Measurements from ENCODE around the gene CERK.

Gene CERK

DNA sequence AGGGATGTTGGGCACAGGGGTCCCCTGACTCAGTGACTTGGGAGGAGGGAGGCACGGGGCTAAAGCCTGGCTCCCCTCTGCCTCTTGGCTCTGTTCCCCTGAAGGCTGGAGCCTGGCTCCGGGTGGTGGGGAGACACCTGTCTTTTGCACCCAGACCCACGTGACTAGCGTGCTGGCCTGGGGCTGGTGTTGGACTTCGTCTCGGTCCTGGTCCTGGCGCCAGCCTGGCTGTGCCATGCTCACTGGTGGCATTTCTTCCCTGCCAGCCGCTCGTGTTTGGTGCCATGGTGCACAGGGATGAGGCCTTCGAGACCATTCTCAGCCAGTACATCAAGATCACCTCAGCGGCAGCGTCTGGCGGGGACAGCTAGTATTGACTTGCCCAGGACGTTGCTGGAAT is 61.2 kb downstream of the CERK start:
- no peak for ATAC-seq

- ATAC-seq, result no peak
Observed at GRCh38 chr22:46676479-46676878, 61.6 kb downstream of the CERK start.

GRCh38 chr22:46675938-46676337 is 62.1 kb downstream of the CERK start:
- no peak for ATAC-seq

- ATAC-seq, result no peak
Observed at GRCh38 chr22:46675479-46675878, 62.6 kb downstream of the CERK start.

GRCh38 chr22:46674906-46675305 is 63.1 kb downstream of the CERK start:
- peak; percentile 30 to 34 for ATAC-seq

GRCh38 chr22:46674367-46674781 is 63.7 kb downstream of the CERK start:
- peak; percentile 86 to 88 for ATAC-seq

DNA sequence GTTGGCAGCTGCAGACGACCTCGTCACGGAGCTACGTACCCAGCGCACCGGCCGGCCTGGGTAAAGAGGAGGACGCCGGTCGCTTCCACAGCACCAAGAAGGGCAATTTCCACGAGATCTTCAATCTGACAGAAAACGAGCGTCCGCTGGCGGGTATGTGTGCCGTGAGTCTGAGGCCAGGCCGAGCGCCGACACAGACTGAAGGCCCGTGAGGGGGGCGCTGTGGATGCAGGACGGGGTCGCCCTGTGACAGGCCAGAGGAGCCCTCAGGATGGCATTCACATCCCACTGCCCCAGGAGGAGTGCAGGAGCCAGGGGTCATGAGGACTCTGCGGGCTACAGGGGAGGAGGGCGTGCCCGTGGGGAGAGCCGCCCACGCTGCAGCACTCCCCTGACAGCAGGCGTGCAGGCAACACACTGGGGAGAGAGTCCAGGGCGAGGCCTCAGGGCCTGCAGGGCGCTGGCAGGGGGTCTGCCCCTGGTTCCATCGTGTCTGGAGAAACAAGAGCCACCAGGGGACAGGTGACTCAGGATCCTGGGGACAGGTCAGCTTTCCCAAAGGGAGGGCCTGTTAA is 64.3 kb downstream of the CERK start:
- peak; percentile 12 to 15 for ATAC-seq

DNA sequence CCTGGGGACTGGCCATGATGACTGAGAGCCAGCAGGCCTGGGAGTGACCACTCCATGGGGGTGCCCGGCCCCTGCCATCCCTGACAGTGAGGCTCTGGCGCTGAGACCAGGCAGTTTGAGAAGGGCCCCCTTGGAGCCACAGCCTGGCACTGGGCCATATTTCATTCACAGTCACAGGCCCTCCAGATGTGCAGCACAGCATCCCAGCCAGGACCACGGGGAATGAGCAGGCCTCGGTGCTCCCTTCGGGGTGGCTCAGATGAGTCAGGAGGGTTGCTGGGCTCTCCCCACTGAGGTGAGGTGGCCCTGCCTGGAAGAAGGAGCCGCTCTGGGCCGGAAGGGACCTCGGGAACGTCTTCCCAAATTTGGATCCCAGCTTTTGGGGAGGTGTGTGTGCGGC is 64.8 kb downstream of the CERK start:
- no peak for ATAC-seq

- no peak for ATAC-seq
Observed at GRCh38 chr22:46672731-46673130, 65.3 kb downstream of the CERK start.

DNA sequence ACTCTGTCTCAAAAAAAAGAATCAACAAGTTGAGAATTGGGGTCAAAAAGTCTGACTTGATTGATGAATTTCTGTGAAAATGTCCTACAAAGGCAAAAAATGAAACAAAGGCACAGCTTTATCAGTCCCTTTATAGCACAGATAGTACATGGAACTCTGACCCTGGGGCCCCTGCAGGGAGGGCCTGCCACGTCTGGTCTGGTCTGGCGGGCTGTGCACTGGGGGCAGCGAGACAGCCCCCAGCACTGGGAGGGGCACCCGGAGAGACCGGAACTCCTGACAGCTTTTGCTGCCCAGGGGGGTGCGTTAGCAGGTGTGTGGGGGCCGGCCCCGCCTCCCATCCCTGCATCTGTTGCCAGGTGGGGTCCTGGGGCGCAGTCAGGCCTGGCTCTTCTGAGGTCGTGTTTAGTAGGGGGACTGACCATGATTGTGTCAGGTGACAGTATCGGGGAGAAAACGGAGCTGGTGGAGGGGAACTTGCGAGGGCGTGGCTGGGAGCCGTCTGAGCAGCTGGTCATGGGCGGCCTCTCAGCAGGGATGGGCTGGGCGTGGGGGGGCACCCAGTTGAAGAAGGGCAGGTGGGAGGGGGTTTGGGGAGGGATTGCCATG is 66.1 kb downstream of the CERK start:
- no peak for ATAC-seq

DNA sequence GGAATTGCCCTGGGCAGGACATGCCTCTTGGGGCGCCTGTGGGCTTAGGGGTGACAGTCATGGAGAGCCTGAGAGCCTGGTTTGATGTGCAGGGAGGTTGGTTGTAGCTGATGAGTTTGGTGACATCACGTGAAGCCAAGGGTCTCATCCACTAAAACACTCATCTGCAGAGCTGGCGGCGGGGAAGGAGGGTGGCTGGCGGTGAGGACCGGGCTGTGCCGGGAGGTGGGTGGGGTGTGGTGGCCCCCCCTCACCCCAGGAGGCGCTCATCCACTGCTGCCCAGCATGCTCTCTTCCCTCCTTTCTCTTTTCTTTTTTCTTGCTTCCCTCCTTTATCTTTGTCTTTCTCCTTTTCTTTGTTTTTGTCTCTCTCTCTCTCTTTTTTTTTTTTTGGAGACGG is 68.9 kb downstream of the CERK start:
- ATAC-seq, result no peak

DNA sequence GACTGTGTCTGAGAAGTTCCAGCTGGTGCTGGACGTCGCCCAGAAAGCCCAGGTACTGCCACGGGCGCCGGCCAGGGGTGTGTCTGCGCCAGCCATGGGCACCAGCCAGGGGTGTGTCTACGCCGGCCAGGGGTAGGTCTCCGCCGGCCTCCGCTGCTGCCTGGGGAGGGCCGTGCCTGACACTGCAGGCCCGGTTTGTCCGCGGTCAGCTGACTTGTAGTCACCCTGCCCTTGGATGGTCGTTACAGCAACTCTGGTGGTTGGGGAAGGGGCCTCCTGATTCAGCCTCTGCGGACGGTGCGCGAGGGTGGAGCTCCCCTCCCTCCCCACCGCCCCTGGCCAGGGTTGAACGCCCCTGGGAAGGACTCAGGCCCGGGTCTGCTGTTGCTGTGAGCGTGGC is 69.9 kb downstream of the CERK start:
- ATAC-seq, result no peak

GRCh38 chr22:46667245-46667623 is 70.8 kb downstream of the CERK start:
- no peak for ATAC-seq

DNA sequence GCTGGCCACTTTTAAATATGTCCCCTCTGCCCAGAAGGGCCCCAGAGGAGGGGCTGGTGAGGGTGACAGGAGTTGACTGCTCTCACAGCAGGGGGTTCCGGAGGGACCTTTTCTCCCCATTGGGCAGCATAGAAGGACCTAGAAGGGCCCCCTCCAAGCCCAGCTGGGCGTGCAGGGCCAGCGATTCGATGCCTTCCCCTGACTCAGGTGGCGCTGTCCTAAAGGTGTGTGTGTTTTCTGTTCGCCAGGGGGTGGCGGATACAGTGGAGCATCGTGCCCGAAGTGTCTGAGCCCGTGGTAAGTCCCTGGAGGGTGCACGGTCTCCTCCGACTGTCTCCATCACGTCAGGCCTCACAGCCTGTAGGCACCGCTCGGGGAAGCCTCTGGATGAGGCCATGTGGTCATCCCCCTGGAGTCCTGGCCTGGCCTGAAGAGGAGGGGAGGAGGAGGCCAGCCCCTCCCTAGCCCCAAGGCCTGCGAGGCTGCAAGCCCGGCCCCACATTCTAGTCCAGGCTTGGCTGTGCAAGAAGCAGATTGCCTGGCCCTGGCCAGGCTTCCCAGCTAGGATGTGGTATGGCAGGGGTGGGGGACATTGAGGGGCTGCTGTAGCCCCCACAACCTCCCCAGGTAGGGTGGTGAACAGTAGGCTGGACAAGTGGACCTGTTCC is 71.3 kb downstream of the CERK start:
- ATAC-seq, result no peak

DNA sequence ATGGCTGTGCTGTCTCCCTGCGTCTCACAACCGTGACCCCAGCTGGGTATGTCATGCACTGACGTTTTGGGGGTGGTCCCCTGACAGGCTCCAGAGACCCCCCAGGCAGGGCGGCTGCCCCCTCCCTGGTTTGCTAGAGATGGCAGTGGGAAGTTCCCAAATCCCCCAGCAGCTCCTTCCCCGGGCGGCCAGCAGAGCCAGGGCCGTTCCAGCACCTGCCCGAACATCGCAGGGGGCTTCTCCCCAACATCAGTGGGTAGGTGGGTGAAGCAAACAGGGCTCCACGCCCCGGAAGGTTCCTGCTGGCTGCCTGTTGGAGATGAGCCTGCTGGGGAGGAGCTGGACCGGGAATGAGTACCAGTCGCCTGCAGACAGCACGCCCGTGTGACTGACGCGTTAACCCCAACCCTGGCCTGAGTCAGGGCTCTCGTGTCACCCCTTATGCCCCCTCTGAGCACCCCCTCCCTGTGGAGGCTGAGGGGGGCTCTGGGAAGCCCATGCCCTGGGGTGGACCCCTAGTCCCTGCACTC is 72.2 kb downstream of the CERK start:
- ATAC-seq, result no peak

- ATAC-seq, result no peak
Observed at GRCh38 chr22:46665151-46665695, 72.8 kb downstream of the CERK start.

- ATAC-seq, result no peak
Observed at GRCh38 chr22:46664301-46664855, 73.7 kb downstream of the CERK start.

- ATAC-seq, result no peak
Observed at GRCh38 chr22:46663436-46664100, 74.5 kb downstream of the CERK start.

DNA sequence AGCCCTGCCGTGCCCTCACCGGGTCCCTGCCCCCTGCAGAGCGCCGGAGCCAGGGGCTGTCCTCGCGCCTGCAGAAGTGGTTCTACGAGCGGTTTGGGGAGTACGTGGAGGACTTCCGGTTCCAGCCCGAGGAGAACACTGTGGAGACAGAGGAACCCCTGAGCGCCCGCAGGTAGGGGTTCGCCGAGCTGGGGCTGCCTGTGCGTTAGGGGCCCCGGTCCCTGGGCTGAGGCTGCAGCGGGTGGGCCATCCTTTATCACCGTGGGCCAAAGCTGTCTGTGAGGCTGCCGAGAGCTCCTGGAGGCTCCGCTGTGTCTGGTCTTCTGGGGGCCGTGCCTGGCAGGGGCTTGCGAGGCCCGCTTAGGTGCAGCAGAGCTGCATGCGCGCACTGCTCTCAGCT is 75.1 kb downstream of the CERK start:
- ATAC-seq, result no peak

DNA sequence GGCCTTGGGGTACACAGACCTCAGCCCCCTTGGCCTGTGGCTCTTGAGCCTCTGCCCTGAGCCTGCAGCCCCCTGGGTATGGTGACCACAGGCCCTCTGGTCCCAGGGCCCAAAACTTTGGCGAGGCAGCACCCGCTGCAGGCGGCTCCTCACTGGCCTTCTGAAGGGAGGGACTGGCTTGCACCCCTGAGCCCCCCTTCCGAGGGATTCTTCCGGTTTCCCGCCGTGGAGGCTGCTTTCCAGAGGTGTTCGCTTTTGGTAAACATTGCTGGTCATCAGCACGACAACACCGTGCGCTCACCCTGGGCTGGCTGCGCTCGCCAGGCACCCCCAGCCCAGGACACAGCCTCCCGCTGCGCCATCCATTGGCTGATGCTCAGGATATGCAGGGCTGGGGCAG is 75.8 kb downstream of the CERK start:
- ATAC-seq, result no peak

GRCh38 chr22:46661221-46661851 is 76.7 kb downstream of the CERK start:
- peak; percentile 85 to 93 for ATAC-seq

GRCh38 chr22:46660604-46661201 is 77.3 kb downstream of the CERK start:
- peak; percentile 25 to 35 for ATAC-seq
